Fibroblast of skin of right quadriceps (primary cell): ENCODE results near the gene MUC22.

ENCODE experiments used
- DNase-seq: peaks from one replicate; pipeline ENCODE4 v3.0.0-alpha.2; 2013

MUC22 gene

DNA sequence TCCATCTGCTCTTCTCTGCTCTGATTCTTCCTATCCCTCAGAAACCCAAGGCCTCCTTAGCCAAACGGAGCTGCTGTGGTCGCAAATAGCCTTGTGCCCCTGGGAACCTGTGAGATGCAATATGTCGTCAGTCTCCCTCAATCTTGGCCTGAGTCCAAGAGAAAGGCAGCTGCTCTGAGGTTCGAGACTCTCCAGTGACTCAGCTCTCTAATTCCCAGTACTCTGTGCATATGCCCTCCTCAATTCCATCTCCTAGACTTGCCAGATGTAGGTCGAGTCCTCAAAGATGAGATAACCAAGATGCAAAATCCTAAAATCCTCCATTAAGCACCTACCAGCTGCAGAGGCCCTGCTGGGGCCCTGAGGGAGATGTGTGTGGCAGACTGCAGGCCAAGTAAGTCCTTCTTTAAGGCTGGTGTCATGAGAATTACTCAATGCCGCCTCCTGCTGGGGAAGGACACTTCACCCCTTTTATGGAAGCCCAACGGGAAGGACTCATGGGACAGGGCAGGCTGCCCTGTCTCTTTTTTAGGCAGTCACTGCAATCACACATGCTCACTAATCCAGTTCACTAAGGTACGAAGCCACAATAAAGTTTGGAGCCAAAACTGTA, 73.6 kb downstream of the MUC22 start:
- peak; percentile 90 for DNase-seq
